SK-N-SH treated with all-trans-retinoic acid at 6 μM for 48 hours (cell line): ENCODE data around the gene KRTAP2-1.
"Not testable (repeated sequence)": the region's sequence is repeated elsewhere in the genome, so short reads cannot be mapped to it uniquely, and the experiment has no call there.

ENCODE experiments used
- ATAC-seq: fragments of 200-7000 bp; cut with Tn5 transposase; 3 replicates; pipeline ENCODE4 v1.9.1; 2020; ENCODE audit warnings: mild to moderate bottlenecking, moderate library complexity
- ARNTL ChIP-seq: fragments of 450-650 bp; formaldehyde crosslinking; IDR thresholded peaks from 2 replicates; pipeline ENCODE4 v1.5.0; 2020; ENCODE audit warnings: low read depth, mild to moderate bottlenecking, moderate library complexity, borderline replicate concordance
- CREB5 ChIP-seq: fragments of 250-450 bp; sonication (Bioruptor Pico); IDR thresholded peaks from 2 replicates; pipeline ENCODE4 v1.5.1; 2020; ENCODE audit warnings: low read depth, mild to moderate bottlenecking, moderate library complexity
- CSDC2 ChIP-seq: fragments of 250-450 bp; sonication (Bioruptor Pico); IDR thresholded peaks from 2 replicates; pipeline ENCODE4 v1.5.0; 2020; ENCODE audit warnings: mild to moderate bottlenecking, moderate library complexity
- CSRNP3 ChIP-seq: fragments of 250-450 bp; sonication (Bioruptor Pico); IDR thresholded peaks from 2 replicates; pipeline ENCODE4 v1.5.1; 2021; ENCODE audit warnings: mild to moderate bottlenecking, moderate library complexity
- GLIS3 ChIP-seq: fragments of 250-450 bp; sonication (Bioruptor Pico); IDR thresholded peaks from 2 replicates; pipeline ENCODE4 v1.5.0; 2020; ENCODE audit warnings: mild to moderate bottlenecking, moderate library complexity
- OSR1 ChIP-seq: fragments of 250-450 bp; sonication (Bioruptor Pico); IDR thresholded peaks from 2 replicates; pipeline ENCODE4 v1.8.0; 2022; ENCODE audit warnings: moderate library complexity, mild to moderate bottlenecking, inconsistent platforms
- PATZ1 ChIP-seq: fragments of 250-450 bp; sonication (Bioruptor Pico); IDR thresholded peaks from 2 replicates; pipeline ENCODE4 v1.8.0; 2020; ENCODE audit warnings: mild to moderate bottlenecking, moderate library complexity, borderline replicate concordance
- POU6F1 ChIP-seq: fragments of 250-450 bp; sonication (Bioruptor Pico); IDR thresholded peaks from 2 replicates; pipeline ENCODE4 v1.8.0; 2021; ENCODE audit warnings: low read depth, mild to moderate bottlenecking, moderate library complexity, borderline replicate concordance
- PPARA ChIP-seq: fragments of 250-450 bp; sonication (Bioruptor Pico); IDR thresholded peaks from 2 replicates; pipeline ENCODE4 v1.5.0; 2020; ENCODE audit warnings: mild to moderate bottlenecking, borderline replicate concordance
- RARB ChIP-seq: fragments of 250-450 bp; sonication (Bioruptor Pico); IDR thresholded peaks from 2 replicates; pipeline ENCODE4 v1.8.0; 2021; ENCODE audit warnings: mild to moderate bottlenecking, moderate library complexity
- SNAI2 ChIP-seq: fragments of 250-450 bp; sonication (Bioruptor Pico); IDR thresholded peaks from 2 replicates; pipeline ENCODE4 v1.5.0; 2020; ENCODE audit warnings: mild to moderate bottlenecking, moderate library complexity
- TOX ChIP-seq: fragments of 250-450 bp; sonication (Bioruptor Pico); IDR thresholded peaks from 2 replicates; pipeline ENCODE4 v1.8.0; 2021; ENCODE audit warnings: mild to moderate bottlenecking, moderate library complexity, borderline replicate concordance
- TSHZ2 ChIP-seq: fragments of 250-450 bp; sonication (Bioruptor Pico); IDR thresholded peaks from 2 replicates; pipeline ENCODE4 v1.5.0; 2020; ENCODE audit warnings: mild to moderate bottlenecking, moderate library complexity
- ZC3H10 ChIP-seq: fragments of 250-450 bp; sonication (Bioruptor Pico); IDR thresholded peaks from 2 replicates; pipeline ENCODE4 v1.5.1; 2021; ENCODE audit warnings: mild to moderate bottlenecking, moderate library complexity
- ZFP3 ChIP-seq: fragments of 250-450 bp; sonication (Bioruptor Pico); IDR thresholded peaks from 2 replicates; pipeline ENCODE4 v1.5.0; 2020; ENCODE audit warnings: mild to moderate bottlenecking, moderate library complexity
- ZFP30 ChIP-seq: fragments of 450-650 bp; formaldehyde crosslinking; IDR thresholded peaks from 2 replicates; pipeline ENCODE4 v1.5.0; 2022; ENCODE audit warnings: mild to moderate bottlenecking, moderate library complexity
- ZNF70 ChIP-seq: fragments of 450-650 bp; formaldehyde crosslinking; IDR thresholded peaks from 2 replicates; pipeline ENCODE4 v1.5.0; 2020; ENCODE audit warnings: mild to moderate bottlenecking, moderate library complexity
- ZNF8 ChIP-seq: fragments of 450-650 bp; formaldehyde crosslinking; IDR thresholded peaks from 2 replicates; pipeline ENCODE4 v1.5.0; 2020; ENCODE audit warnings: mild to moderate bottlenecking, moderate library complexity

The KRTAP2-1 gene

GRCh38 chr17:41054556-41054955 lies 7.4 kb upstream of the KRTAP2-1 start:
- ATAC-seq: not testable (repeated sequence)

- ATAC-seq: no peak
- no peak for TF ChIP-seq CSDC2 (CRISPR knock-in tag)
- TF ChIP-seq ZC3H10 (CRISPR knock-in tag): no peak
- no peak for TF ChIP-seq ZNF70
- TF ChIP-seq RARB (CRISPR knock-in tag): no peak
- no peak for TF ChIP-seq CSRNP3 (CRISPR knock-in tag)
Measured at GRCh38 chr17:41054025-41054424, 6.9 kb upstream of the KRTAP2-1 start.

GRCh38 chr17:41052566-41052965 lies 5.5 kb upstream of the KRTAP2-1 start:
- no peak for TF ChIP-seq PATZ1 (CRISPR knock-in tag)
- TF ChIP-seq GLIS3: no peak
- TF ChIP-seq PPARA: no peak
- no peak for TF ChIP-seq TOX (CRISPR knock-in tag)
- TF ChIP-seq ZFP30 (CRISPR knock-in tag): no peak
- no peak for TF ChIP-seq POU6F1 (CRISPR knock-in tag)
- TF ChIP-seq OSR1 (CRISPR knock-in tag): no peak
- no peak for ATAC-seq

GRCh38 chr17:41049110-41049509 lies 2.0 kb upstream of the KRTAP2-1 start:
- ATAC-seq: no peak
- TF ChIP-seq ZFP3: no peak
- no peak for TF ChIP-seq RARB (CRISPR knock-in tag)
- TF ChIP-seq ZFP30 (CRISPR knock-in tag): no peak
- TF ChIP-seq ZNF8 (CRISPR knock-in tag): no peak
- TF ChIP-seq OSR1 (CRISPR knock-in tag): no peak
- no peak for TF ChIP-seq SNAI2 (CRISPR knock-in tag)
- no peak for TF ChIP-seq TSHZ2 (CRISPR knock-in tag)
- TF ChIP-seq PATZ1 (CRISPR knock-in tag): no peak
- no peak for TF ChIP-seq CREB5 (CRISPR knock-in tag)
- no peak for TF ChIP-seq ARNTL
